Measurements from ENCODE around the gene MEX3D. TPM values are rescaled to one million over a fixed set of nuclear protein-coding genes. Genes with fewer than 3 reads are reported as not detected.
"Not testable (repeated sequence)": the region's sequence is repeated elsewhere in the genome, so short reads cannot be mapped to it uniquely, and the experiment has no call there.

The MEX3D gene
- total and polyA plus RNA-seq, 2 donors from 2014 or later, result 5.4 to 19.3 TPM

DNA sequence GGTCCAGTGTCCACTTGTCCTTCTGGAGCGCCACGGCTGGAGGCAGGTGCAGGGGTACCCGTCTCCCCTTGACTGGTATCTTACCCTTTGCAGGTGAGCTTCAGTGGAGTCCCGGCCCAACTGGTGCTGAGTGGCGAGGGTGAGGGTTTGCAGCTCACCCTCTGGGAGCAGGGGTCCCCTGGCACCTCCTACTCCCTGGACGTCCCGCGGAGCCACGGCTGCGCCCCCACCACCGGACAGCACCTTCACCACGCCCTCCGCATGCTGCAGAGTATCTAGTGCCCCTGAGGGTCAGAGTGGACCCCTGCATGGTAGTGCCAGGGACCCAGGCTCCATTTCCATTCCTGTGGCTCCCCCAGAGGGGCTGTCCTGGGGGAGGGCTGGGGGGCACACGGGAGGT lies 33.2 kb downstream of the MEX3D start:
- Histone ChIP-seq H3K4me3 (ENCODE audit: low read length in 3 of 3) (no peak overlapping the region), H3K4me1 (ENCODE audit: control insufficient read depth in 2 of 3, insufficient read depth in 2 of 3, low read depth in 1 of 3, low read length in 3 of 3) (no peaks in the 10 kb centered on the region), H3K9ac (ENCODE audit: low read length in 3 of 3) (no peak overlapping the region), H3K36me3 (ENCODE audit: control insufficient read depth in 2 of 3, insufficient read depth in 3 of 3, low read length in 3 of 3) (no peaks in the 10 kb centered on the region), H3K9me3 (ENCODE audit: control insufficient read depth in 2 of 3, insufficient read depth in 1 of 3, low read length in 3 of 3) (no peaks in the 10 kb centered on the region), H3K27me3 (ENCODE audit: control insufficient read depth, insufficient read depth, low read length) (no peaks in the 10 kb centered on the region), H3K27ac (ENCODE audit: low read depth in 2 of 2, low read length in 2 of 2) (no peak overlapping the region)
- FAIRE-seq (no peak), DNase-seq (no peak)
- intact Hi-C loops (cut with DNase I), result no loop called here
- TF ChIP-seq, protein P1, sequence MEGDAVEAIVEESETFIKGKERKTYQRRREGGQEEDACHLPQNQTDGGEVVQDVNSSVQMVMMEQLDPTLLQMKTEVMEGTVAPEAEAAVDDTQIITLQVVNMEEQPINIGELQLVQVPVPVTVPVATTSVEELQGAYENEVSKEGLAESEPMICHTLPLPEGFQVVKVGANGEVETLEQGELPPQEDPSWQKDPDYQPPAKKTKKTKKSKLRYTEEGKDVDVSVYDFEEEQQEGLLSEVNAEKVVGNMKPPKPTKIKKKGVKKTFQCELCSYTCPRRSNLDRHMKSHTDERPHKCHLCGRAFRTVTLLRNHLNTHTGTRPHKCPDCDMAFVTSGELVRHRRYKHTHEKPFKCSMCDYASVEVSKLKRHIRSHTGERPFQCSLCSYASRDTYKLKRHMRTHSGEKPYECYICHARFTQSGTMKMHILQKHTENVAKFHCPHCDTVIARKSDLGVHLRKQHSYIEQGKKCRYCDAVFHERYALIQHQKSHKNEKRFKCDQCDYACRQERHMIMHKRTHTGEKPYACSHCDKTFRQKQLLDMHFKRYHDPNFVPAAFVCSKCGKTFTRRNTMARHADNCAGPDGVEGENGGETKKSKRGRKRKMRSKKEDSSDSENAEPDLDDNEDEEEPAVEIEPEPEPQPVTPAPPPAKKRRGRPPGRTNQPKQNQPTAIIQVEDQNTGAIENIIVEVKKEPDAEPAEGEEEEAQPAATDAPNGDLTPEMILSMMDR (IDR thresholded peaks at IDR 0.05; ENCODE audit: borderline replicate concordance, extremely low read depth, insufficient read depth), result no peak

DNA sequence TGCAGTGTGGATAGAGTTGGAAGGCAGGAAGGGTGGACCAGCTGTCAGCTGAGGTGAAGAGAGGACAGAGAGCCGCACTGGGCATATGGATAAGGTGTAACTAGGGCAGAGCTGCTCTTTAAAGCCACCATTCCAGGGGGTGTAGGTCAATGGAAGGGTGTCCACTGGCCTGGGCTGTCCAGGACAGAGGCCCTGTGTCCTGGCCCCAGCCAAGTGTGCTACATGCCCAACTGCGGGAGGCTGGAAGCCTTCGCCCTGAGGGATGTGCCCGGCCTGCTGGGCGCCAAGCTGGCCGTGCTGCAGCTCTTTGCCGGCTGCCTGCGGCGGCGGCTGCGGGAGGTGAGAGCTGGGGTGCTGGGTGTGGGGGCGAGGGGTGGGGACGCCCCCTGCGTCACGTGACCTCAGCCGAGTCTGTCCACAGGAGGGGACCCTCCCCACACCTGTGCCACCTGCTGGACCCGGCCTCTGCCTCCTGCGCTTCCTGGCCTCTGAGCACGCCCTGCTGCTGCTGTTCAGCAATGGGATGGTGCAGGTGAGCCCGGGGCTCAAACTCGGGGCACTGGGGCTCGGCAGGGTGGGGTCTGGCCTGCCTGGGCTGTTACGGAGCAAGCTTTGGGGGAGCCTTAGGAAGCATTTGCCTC lies 34.5 kb downstream of the MEX3D start:
- intact Hi-C loops (cut with DNase I), result no loop called here
- H3K36me3 ChIP-seq (ENCODE audit: control insufficient read depth in 2 of 3, insufficient read depth in 3 of 3, low read length in 3 of 3), result no peaks in the 10 kb centered on the region
- TF ChIP-seq, protein P1 (IDR thresholded peaks at IDR 0.05; ENCODE audit: borderline replicate concordance, extremely low read depth, insufficient read depth), result no peak

DNA sequence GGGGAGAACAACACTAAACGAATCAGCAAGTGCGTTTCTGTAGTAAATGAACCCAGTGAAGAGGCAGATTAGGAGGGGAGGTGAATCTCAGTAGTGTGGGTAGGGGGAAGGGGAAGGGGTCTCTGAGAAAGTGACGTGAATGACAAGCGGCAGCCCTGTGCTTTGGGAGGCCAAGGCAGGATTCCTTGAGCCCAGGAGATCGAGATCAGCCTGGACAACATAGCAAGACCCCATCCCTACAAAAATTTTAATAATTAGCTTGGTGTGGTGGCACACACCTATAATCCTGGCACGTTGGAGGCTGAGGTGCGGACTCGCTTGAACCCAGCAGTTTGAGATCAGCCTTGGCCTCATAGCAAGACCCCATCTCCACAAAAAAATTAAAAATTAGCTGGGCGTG lies 36.1 kb downstream of the MEX3D start:
- Histone ChIP-seq H3K36me3 (ENCODE audit: control insufficient read depth in 2 of 3, insufficient read depth in 3 of 3, low read length in 3 of 3) (no peaks in the 10 kb centered on the region), H3K27ac (ENCODE audit: low read depth in 2 of 2, low read length in 2 of 2) (no peak overlapping the region), H3K9me3 (ENCODE audit: control insufficient read depth in 2 of 3, insufficient read depth in 1 of 3, low read length in 3 of 3) (no peaks in the 10 kb centered on the region), H3K4me3 (ENCODE audit: low read length in 3 of 3) (no peak overlapping the region), H3K27me3 (ENCODE audit: control insufficient read depth, insufficient read depth, low read length) (no peaks in the 10 kb centered on the region), H3K4me1 (ENCODE audit: control insufficient read depth in 2 of 3, insufficient read depth in 2 of 3, low read depth in 1 of 3, low read length in 3 of 3) (no peaks in the 10 kb centered on the region), H3K9ac (ENCODE audit: low read length in 3 of 3) (no peak overlapping the region)
- no peak for DNase-seq
- TF ChIP-seq, protein P1 (IDR thresholded peaks at IDR 0.05; ENCODE audit: borderline replicate concordance, extremely low read depth, insufficient read depth), result no peak
- intact Hi-C loops (cut with DNase I), result no loop called here
- FAIRE-seq, result no peak

More for the DNA sequence above, 34.5 kb downstream of the MEX3D start:
- Histone ChIP-seq H3K4me3 (ENCODE audit: low read length in 3 of 3) (no peak overlapping the region), H3K27me3 (ENCODE audit: control insufficient read depth, insufficient read depth, low read length) (no peaks in the 10 kb centered on the region), H3K4me1 (ENCODE audit: control insufficient read depth in 2 of 3, insufficient read depth in 2 of 3, low read depth in 1 of 3, low read length in 3 of 3) (no peaks in the 10 kb centered on the region), H3K9me3 (ENCODE audit: control insufficient read depth in 2 of 3, insufficient read depth in 1 of 3, low read length in 3 of 3) (no peaks in the 10 kb centered on the region), H3K27ac (ENCODE audit: low read depth in 2 of 2, low read length in 2 of 2) (no peak overlapping the region), H3K9ac (ENCODE audit: low read length in 3 of 3) (no peak overlapping the region)
- DNase-seq, result no peak
- no peak for FAIRE-seq

DNA sequence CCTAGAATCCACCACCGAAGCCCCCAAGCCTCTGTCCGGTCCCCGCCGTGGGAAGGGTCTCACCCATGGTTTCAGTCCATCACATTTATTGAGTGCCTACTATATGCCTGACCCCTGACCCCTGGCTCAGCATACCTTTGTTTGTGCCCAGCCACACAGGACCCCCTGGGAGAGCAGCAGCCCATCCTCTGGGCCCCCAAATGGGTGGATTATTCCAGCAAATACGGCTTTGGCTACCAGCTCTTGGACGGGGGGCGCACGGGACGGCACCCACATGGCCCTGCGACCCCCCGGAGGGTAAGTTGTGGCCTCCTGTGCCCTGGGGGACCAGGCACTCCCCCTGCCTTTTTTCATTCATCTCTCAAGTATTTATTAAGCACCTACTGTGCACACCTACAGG lies 36.5 kb downstream of the MEX3D start:
- no peak overlapping the region for H3K9ac ChIP-seq (ENCODE audit: low read length in 3 of 3)
- H3K36me3 ChIP-seq (ENCODE audit: control insufficient read depth in 2 of 3, insufficient read depth in 3 of 3, low read length in 3 of 3), result no peaks in the 10 kb centered on the region
- H3K4me1 ChIP-seq (ENCODE audit: control insufficient read depth in 2 of 3, insufficient read depth in 2 of 3, low read depth in 1 of 3, low read length in 3 of 3), result no peaks in the 10 kb centered on the region
- no peak overlapping the region for H3K4me3 ChIP-seq (ENCODE audit: low read length in 3 of 3)
- intact Hi-C loops (cut with DNase I), result no loop called here
- FAIRE-seq (no peak), DNase-seq (no peak)
- no peak overlapping the region for H3K27ac ChIP-seq (ENCODE audit: low read depth in 2 of 2, low read length in 2 of 2)
- H3K9me3 ChIP-seq (ENCODE audit: control insufficient read depth in 2 of 3, insufficient read depth in 1 of 3, low read length in 3 of 3), result no peaks in the 10 kb centered on the region
- TF ChIP-seq, protein P1 (IDR thresholded peaks at IDR 0.05; ENCODE audit: borderline replicate concordance, extremely low read depth, insufficient read depth), result no peak
- H3K27me3 ChIP-seq (ENCODE audit: control insufficient read depth, insufficient read depth, low read length), result no peaks in the 10 kb centered on the region

DNA sequence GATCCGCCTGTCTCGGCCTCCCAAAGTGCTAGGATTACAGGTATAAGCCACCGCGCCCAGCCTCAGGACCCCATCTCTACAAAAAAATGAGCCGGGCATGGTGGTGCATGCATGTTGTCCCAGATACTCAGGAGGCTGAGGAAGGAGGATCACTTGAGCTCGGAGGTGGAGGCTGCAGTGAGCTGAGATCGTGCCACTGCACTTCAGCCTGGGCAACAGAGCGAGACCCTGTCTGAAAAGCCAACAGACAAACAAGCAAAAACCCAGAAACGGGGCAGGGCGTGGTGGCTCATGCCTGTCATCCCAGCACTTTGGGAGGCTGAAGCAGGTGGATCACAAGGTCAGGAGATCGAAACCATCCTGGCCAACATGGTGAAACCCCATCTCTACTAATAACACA lies 37.3 kb downstream of the MEX3D start:
- H3K4me1 ChIP-seq (ENCODE audit: control insufficient read depth in 2 of 3, insufficient read depth in 2 of 3, low read depth in 1 of 3, low read length in 3 of 3); H3K4me3 ChIP-seq (ENCODE audit: low read length in 3 of 3); H3K9ac ChIP-seq (ENCODE audit: low read length in 3 of 3); H3K36me3 ChIP-seq (ENCODE audit: control insufficient read depth in 2 of 3, insufficient read depth in 3 of 3, low read length in 3 of 3); H3K9me3 ChIP-seq (ENCODE audit: control insufficient read depth in 2 of 3, insufficient read depth in 1 of 3, low read length in 3 of 3); DNase-seq; intact Hi-C loops (cut with DNase I); H3K27me3 ChIP-seq (ENCODE audit: control insufficient read depth, insufficient read depth, low read length); H3K27ac ChIP-seq (ENCODE audit: low read depth in 2 of 2, low read length in 2 of 2); FAIRE-seq: not testable (repeated sequence)
